Stimulated activated CD4-positive, alpha-beta T cell treated with anti-CD3 and anti-CD28 coated beads, TNF-alpha, amount 100 ng/mL, for 48 hours (primary cell): ENCODE results near the gene FAM3B.
"Not testable (repeated sequence)": the region's sequence is repeated elsewhere in the genome, so short reads cannot be mapped to it uniquely, and the experiment has no call there.

Experiments
- DNase-seq, 3 donors: peaks; one replicate each; pipeline ENCODE4 v3.0.0-alpha.2; 2020; ENCODE audit warnings: low read depth in 3 of 3

Gene FAM3B

GRCh38 chr21:41316200-41317062 lies at the start of gene FAM3B:
TSS of gene FAM3B (plus strand) at chr21:41316801. CDS start at chr21:41316880, 79 bp downstream.
- DNase-seq: no peak

GRCh38 chr21:41267346-41267745 lies 49.3 kb upstream of the FAM3B start:
- DNase-seq: no peak

- DNase-seq: no peak
Observed at GRCh38 chr21:41269535-41269934, 47.1 kb upstream of the FAM3B start.

GRCh38 chr21:41277196-41277595 lies 39.4 kb upstream of the FAM3B start:
- DNase-seq: no peak

GRCh38 chr21:41277846-41278245 lies 38.8 kb upstream of the FAM3B start:
- no peak for DNase-seq

GRCh38 chr21:41280115-41280919 lies 36.3 kb upstream of the FAM3B start:
- no peak for DNase-seq

GRCh38 chr21:41282412-41282811 lies 34.2 kb upstream of the FAM3B start:
- DNase-seq: no peak

- DNase-seq: peak in 2 of 3 donors; percentile 7 to 31
Observed at GRCh38 chr21:41283211-41283818, 33.3 kb upstream of the FAM3B start.

GRCh38 chr21:41289431-41289830 lies 27.2 kb upstream of the FAM3B start:
- DNase-seq: no peak

GRCh38 chr21:41290106-41290799 lies 26.3 kb upstream of the FAM3B start:
- DNase-seq: no peak

GRCh38 chr21:41294548-41295231 lies 21.9 kb upstream of the FAM3B start:
- no peak for DNase-seq

- no peak for DNase-seq
Observed at GRCh38 chr21:41295721-41296254, 20.8 kb upstream of the FAM3B start.

GRCh38 chr21:41302976-41303375 lies 13.6 kb upstream of the FAM3B start:
- no peak for DNase-seq

GRCh38 chr21:41304068-41304720 lies 12.4 kb upstream of the FAM3B start:
- no peak for DNase-seq

GRCh38 chr21:41307219-41307618 lies 9.4 kb upstream of the FAM3B start:
- no peak for DNase-seq

GRCh38 chr21:41313285-41314164 lies 3.1 kb upstream of the FAM3B start:
- not testable (repeated sequence) for DNase-seq

GRCh38 chr21:41315726-41316125 lies 875 bp upstream of the FAM3B start:
- no peak for DNase-seq

- DNase-seq: no peak
Observed at GRCh38 chr21:41317063-41317392, 427 bp downstream of the FAM3B start.

- DNase-seq: no peak
Observed at GRCh38 chr21:41317458-41317857, 857 bp downstream of the FAM3B start.

- DNase-seq: no peak
Observed at GRCh38 chr21:41318218-41318617, 1.6 kb downstream of the FAM3B start.
